Uterus (tissue), 4 donors: ENCODE measurements around the gene ZNF786. TPM values are rescaled to one million over a fixed set of nuclear protein-coding genes. Genes with fewer than 3 reads are reported as not detected.
"Not testable (repeated sequence)": the region's sequence is repeated elsewhere in the genome, so short reads cannot be mapped to it uniquely, and the experiment has no call there.

Experiments used
- DNase-seq, 2 donors: peaks; one replicate each; pipeline ENCODE4 v3.0.0-alpha.2; 2019 to 2020
- H3K27ac ChIP-seq, 2 donors: fragments of 200-600 bp; sonication (generic); 1 replicate in 1 of 2; 2 replicates in 1 of 2; pipeline ENCODE4 v1.5.1; 2016 to 2018
- H3K27me3 ChIP-seq, 2 donors: fragments of 200-600 bp; sonication (generic); one replicate each; pipeline ENCODE4 v1.5.1; 2018 to 2019; ENCODE audit warnings: control low read depth in 1 of 2
- H3K36me3 ChIP-seq, 2 donors: fragments of 200-600 bp; sonication (generic); one replicate each; pipeline ENCODE4 v1.5.1; 2019; ENCODE audit warnings: control low read depth in 1 of 2
- H3K4me1 ChIP-seq, 2 donors: fragments of 200-600 bp; sonication (generic); one replicate each; pipeline ENCODE4 v1.5.1; 2018 to 2019; ENCODE audit warnings: control low read depth in 1 of 2
- H3K4me3 ChIP-seq, 2 donors: fragments of 200-600 bp; sonication (generic); 1 replicate in 1 of 2; 2 replicates in 1 of 2; pipeline ENCODE4 v1.5.1; 2018 to 2019; ENCODE audit warnings: mild to moderate bottlenecking in 1 of 2
- H3K9me3 ChIP-seq, 2 donors: fragments of 200-600 bp; sonication (generic); one replicate each; pipeline ENCODE4 v1.5.1; 2019; ENCODE audit warnings: control low read depth in 1 of 2
- POLR2A ChIP-seq, 2 donors: fragments of 450-650 bp; IDR thresholded peaks; one replicate each; pipeline ENCODE4 v1.6.1; 2016; ENCODE audit warnings: antibody characterized with exemption in 2 of 2, mild to moderate bottlenecking in 1 of 2, moderate library complexity in 1 of 2
- intact Hi-C: fragments of 100-400 bp; cut with DNase I; formaldehyde crosslinking; loops from one replicate; pipeline ENCODE4 v1.15.1; 2023; ENCODE audit warnings: low total_unique reads
- total RNA-seq, 4 donors: library from RNA; depleted of rRNA in 3 of 4; stranded (reverse); fragments of >200 nt in 3 of 4; gene quantifications; one replicate each; pipeline versions ENCODE4 v1.1.0 to v1.2.4, GENCODE V29; 2014 to 2023
- TF ChIP-seq, protein P1 (sequence below), 4 experiments: fragments of 200-600 bp in 2 of 4; fragments of 450-650 bp in 2 of 4; sonication (generic) in 2 of 4; IDR thresholded peaks; one replicate each; pipeline ENCODE4 v1.5.1; 2016 to 2019; ENCODE audit warnings: antibody characterized with exemption in 4 of 4, mild to moderate bottlenecking in 2 of 4, moderate library complexity in 1 of 4
- donor health status: DM: yes; HTN: yes; CAD: no.

The ZNF786 gene
- total RNA-seq, 4 donors from 2014 or later = 3.6 to 13.7 (median 9.7) TPM

GRCh38 chr7:149063476-149063875, 27.0 kb downstream of the ZNF786 start:
- no peak for DNase-seq
- Histone ChIP-seq H3K27me3 (no peaks in the 10 kb centered on the region), H3K4me3 (no peak overlapping the region), H3K9me3 (no peaks in the 10 kb centered on the region), H3K4me1 (no peaks in the 10 kb centered on the region), H3K36me3 (no peaks in the 10 kb centered on the region), H3K27ac (no peak overlapping the region)
- TF ChIP-seq POLR2A (IDR thresholded peaks at IDR 0.05) = no peak
- TF ChIP-seq, protein P1, sequence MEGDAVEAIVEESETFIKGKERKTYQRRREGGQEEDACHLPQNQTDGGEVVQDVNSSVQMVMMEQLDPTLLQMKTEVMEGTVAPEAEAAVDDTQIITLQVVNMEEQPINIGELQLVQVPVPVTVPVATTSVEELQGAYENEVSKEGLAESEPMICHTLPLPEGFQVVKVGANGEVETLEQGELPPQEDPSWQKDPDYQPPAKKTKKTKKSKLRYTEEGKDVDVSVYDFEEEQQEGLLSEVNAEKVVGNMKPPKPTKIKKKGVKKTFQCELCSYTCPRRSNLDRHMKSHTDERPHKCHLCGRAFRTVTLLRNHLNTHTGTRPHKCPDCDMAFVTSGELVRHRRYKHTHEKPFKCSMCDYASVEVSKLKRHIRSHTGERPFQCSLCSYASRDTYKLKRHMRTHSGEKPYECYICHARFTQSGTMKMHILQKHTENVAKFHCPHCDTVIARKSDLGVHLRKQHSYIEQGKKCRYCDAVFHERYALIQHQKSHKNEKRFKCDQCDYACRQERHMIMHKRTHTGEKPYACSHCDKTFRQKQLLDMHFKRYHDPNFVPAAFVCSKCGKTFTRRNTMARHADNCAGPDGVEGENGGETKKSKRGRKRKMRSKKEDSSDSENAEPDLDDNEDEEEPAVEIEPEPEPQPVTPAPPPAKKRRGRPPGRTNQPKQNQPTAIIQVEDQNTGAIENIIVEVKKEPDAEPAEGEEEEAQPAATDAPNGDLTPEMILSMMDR (IDR thresholded peaks at IDR 0.05) = no peak
- intact Hi-C loops = no loop called here

GRCh38 chr7:149062217-149062899, 28.2 kb downstream of the ZNF786 start:
- DNase-seq, H3K27me3 ChIP-seq, H3K4me1 ChIP-seq, H3K4me3 ChIP-seq, H3K27ac ChIP-seq, intact Hi-C loops, H3K36me3 ChIP-seq, H3K9me3 ChIP-seq: not testable (repeated sequence)

GRCh38 chr7:149060156-149060555, 30.4 kb downstream of the ZNF786 start:
- TF ChIP-seq, protein P1 (IDR thresholded peaks at IDR 0.05) = no peak
- TF ChIP-seq POLR2A (IDR thresholded peaks at IDR 0.05) = no peak
- H3K4me1 ChIP-seq = no peaks in the 10 kb centered on the region
- intact Hi-C loops = no loop called here
- H3K27me3 ChIP-seq = no peaks in the 10 kb centered on the region
- H3K36me3 ChIP-seq = no peaks in the 10 kb centered on the region
- H3K4me3 ChIP-seq = no peak overlapping the region
- no peak for DNase-seq
- H3K9me3 ChIP-seq = no peaks in the 10 kb centered on the region
- H3K27ac ChIP-seq = no peak overlapping the region

DNA sequence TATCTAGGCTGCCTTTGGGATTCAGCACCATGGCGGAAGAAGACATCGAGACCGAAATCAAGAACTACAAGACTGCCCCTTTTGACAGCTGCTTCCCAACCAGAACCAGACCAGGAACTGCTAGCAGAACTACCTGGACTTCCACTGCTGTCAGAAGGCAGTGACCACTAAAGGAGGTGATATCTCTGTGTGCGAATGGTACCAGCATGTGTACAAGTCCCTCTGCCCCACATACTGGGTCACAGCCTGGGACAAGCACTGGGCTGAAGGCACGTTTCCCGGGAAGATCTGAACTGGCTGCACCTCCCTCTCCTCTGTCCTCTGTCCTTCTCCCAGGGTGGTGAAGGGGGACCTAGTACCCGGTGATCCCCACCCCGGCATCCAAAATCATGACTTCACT, 36.6 kb downstream of the ZNF786 start:
- H3K27ac ChIP-seq = no peak overlapping the region
- H3K4me3 ChIP-seq = no peak overlapping the region
- no peak for DNase-seq
- H3K27me3 ChIP-seq = no peaks in the 10 kb centered on the region
- no peaks in the 10 kb centered on the region for H3K36me3 ChIP-seq
- no peaks in the 10 kb centered on the region for H3K9me3 ChIP-seq
- no peak for TF ChIP-seq POLR2A (IDR thresholded peaks at IDR 0.05)
- TF ChIP-seq, protein P1 (IDR thresholded peaks at IDR 0.05) = no peak
- no peaks in the 10 kb centered on the region for H3K4me1 ChIP-seq
- intact Hi-C loops = no loop called here

DNA sequence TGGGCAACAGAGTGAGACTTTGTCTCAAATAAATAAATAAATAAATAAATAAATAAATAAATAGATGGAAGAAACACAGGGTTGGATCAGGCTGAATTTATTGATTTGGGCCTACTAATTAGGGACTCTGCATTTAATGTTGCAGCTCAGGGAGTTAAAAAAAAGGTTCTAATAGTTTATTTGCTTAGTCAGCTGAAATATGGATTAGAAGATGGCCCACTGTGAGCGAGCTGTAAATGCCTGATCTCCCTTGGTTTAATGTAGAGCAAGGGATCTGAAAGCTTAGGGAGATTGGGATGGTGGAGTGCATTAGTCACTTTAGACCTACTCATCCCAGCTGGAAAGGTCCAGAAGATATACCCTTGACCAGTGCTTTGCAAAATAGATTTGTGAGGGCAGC, 37.1 kb downstream of the ZNF786 start:
- H3K9me3 ChIP-seq = no peaks in the 10 kb centered on the region
- no peak overlapping the region for H3K27ac ChIP-seq
- TF ChIP-seq POLR2A (IDR thresholded peaks at IDR 0.05) = no peak
- TF ChIP-seq, protein P1 (IDR thresholded peaks at IDR 0.05) = no peak
- no peak overlapping the region for H3K4me3 ChIP-seq
- H3K27me3 ChIP-seq = no peaks in the 10 kb centered on the region
- intact Hi-C loops = no loop called here
- no peaks in the 10 kb centered on the region for H3K4me1 ChIP-seq
- no peak for DNase-seq
- no peaks in the 10 kb centered on the region for H3K36me3 ChIP-seq

GRCh38 chr7:149050941-149051340, 39.6 kb downstream of the ZNF786 start:
- H3K4me3 ChIP-seq = no peak overlapping the region
- H3K9me3 ChIP-seq = no peaks in the 10 kb centered on the region
- no peaks in the 10 kb centered on the region for H3K4me1 ChIP-seq
- H3K36me3 ChIP-seq = no peaks in the 10 kb centered on the region
- H3K27ac ChIP-seq = no peak overlapping the region
- H3K27me3 ChIP-seq = no peaks in the 10 kb centered on the region
- DNase-seq = no peak
- intact Hi-C loops = no loop called here
- TF ChIP-seq, protein P1 (IDR thresholded peaks at IDR 0.05) = no peak
- no peak for TF ChIP-seq POLR2A (IDR thresholded peaks at IDR 0.05)
